ENCODE data around the gene TAC1. TPM values are rescaled to one million over a fixed set of nuclear protein-coding genes. Genes with fewer than 3 reads are reported as not detected.

TAC1 gene, protein sequence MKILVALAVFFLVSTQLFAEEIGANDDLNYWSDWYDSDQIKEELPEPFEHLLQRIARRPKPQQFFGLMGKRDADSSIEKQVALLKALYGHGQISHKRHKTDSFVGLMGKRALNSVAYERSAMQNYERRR
- total RNA-seq (2.0 TPM), polyA plus RNA-seq (ENCODE audit: insufficient read depth, low read depth, low replicate concordance) (10.9 TPM)
- long read RNA-seq, donor 1, partial matches to known transcripts, result 0 of 1 reads
- long read RNA-seq, donor 1, other reads (novel, unspliced or antisense), result 0 of 1 reads
- long read RNA-seq, donor 2, result 0 reads
- long read RNA-seq, donor 3, result 0 reads
- long read RNA-seq, donor 4, result 0 reads
- long read RNA-seq, donor 5, result 0 reads
- long read RNA-seq, donor 6, result 0 reads
- long read RNA-seq, donor 7, result 0 reads
- long read RNA-seq, donor 8, result 0 reads
- long read RNA-seq, donor 9, result 0 reads
- long read RNA-seq, donor 10, result 0 reads

DNA sequence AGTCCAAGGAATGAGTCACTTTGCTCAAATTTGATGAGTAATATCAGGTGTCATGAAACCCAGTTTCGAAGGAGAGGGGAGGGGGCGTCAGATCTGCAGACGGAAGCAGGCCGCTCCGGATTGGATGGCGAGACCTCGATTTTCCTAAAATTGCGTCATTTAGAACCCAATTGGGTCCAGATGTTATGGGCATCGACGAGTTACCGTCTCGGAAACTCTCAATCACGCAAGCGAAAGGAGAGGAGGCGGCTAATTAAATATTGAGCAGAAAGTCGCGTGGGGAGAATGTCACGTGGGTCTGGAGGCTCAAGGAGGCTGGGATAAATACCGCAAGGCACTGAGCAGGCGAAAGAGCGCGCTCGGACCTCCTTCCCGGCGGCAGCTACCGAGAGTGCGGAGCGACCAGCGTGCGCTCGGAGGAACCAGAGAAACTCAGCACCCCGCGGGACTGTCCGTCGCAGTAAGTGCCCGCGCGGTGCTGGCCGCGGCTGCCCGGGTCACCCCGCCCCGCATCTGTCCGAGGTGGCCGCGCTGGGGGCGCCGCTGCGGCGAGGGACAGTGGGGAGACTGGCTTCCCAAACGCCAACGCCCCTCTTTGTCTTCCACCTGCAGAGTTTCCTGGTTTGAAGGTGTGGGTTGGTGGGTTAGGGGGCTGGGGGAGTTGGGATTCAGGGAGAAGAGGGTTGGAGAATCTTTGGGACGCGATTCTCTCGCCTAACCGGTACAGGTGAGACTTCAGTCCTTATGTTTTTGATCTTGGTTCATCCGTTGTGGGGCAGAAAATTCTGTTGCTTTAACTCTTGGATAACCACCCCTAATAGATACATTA is at the start of gene TAC1:
TSS of gene TAC1 (plus strand) at position 351 of the 829 bp plus-strand sequence. CDS start 527 bp downstream, outside the sequence.
- H3K9me3 ChIP-seq (ENCODE audit: control insufficient read depth in 2 of 3, insufficient read depth in 1 of 3, low read length in 3 of 3), result no peaks in the 10 kb centered on the region
- no peak within 1 kb of the TSS for H3K9ac ChIP-seq (ENCODE audit: low read length in 3 of 3)
- peaks cover 30% of the 10 kb centered on the region for H3K27me3 ChIP-seq (ENCODE audit: control insufficient read depth, insufficient read depth, low read length)
- DNase-seq (peak; percentile 29 to 73 (median 42)), FAIRE-seq (no peak)
- no peak within 1 kb of the TSS for H3K27ac ChIP-seq (ENCODE audit: low read depth in 2 of 2, low read length in 2 of 2)
- intact Hi-C loops (cut with DNase I), result no loop called here
- no peak for TF ChIP-seq CTCF (IDR thresholded peaks at IDR 0.05; ENCODE audit: borderline replicate concordance, extremely low read depth, insufficient read depth)
- H3K4me3 ChIP-seq (ENCODE audit: low read length in 3 of 3), result peak within 1 kb of the TSS; percentile 10 to 32 (median 31)
- no peaks in the 10 kb centered on the region for H3K36me3 ChIP-seq (ENCODE audit: control insufficient read depth in 2 of 3, insufficient read depth in 3 of 3, low read length in 3 of 3)
- peaks cover 0 to 7% (median 0%) of the 10 kb centered on the region in 3 donors for H3K4me1 ChIP-seq (ENCODE audit: control insufficient read depth in 2 of 3, insufficient read depth in 2 of 3, low read depth in 1 of 3, low read length in 3 of 3)

DNA sequence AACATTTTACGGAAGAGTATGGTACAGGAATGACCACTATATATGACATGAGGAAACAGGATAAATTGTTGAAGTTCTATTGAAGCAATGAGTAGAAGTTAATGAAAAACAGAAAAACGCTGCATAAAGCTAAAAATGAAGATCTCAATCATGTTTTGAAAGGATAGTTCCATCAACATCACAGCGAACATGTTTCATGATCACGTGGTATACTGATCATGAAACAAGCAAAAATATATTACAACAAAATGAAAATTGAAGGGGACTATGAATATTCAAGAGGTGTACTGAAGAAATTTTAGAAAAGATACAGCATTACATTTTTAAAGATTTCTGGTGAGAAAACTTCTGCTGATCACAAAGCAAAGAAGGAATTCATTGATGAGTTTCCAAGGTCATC is 45.9 kb upstream of the TAC1 start:
- TF ChIP-seq CTCF (IDR thresholded peaks at IDR 0.05; ENCODE audit: borderline replicate concordance, extremely low read depth, insufficient read depth), result no peak

DNA sequence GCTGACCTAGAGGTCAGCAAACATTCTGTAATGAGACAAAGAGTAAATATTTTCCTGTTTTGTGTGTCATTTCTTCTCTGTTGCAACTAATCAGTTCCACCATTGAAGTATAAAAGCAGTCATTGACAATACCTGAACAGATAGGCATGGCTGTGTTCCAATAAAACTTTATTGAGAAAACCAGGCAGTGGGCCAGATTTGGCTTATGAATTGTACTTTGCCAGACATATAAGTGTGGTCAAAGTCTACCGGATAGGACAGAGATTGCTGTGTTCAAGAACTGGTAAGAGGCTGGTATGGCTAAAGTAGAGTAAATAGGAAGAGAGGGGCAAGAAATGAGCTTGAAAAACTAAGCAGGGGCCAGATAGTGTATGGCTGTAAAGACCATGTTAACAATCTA is 38.3 kb upstream of the TAC1 start:
- H3K27me3 ChIP-seq (ENCODE audit: control insufficient read depth, insufficient read depth, low read length), result no peaks in the 10 kb centered on the region
- no peak for FAIRE-seq
- intact Hi-C loops (cut with DNase I), result no loop called here
- no peaks in the 10 kb centered on the region for H3K36me3 ChIP-seq (ENCODE audit: control insufficient read depth in 2 of 3, insufficient read depth in 3 of 3, low read length in 3 of 3)
- no peak overlapping the region for H3K9ac ChIP-seq (ENCODE audit: low read length in 3 of 3)
- no peak for TF ChIP-seq CTCF (IDR thresholded peaks at IDR 0.05; ENCODE audit: borderline replicate concordance, extremely low read depth, insufficient read depth)
- DNase-seq, result no peak
- no peak overlapping the region for H3K27ac ChIP-seq (ENCODE audit: low read depth in 2 of 2, low read length in 2 of 2)
- no peak overlapping the region for H3K4me3 ChIP-seq (ENCODE audit: low read length in 3 of 3)
- H3K4me1 ChIP-seq (ENCODE audit: control insufficient read depth in 2 of 3, insufficient read depth in 2 of 3, low read depth in 1 of 3, low read length in 3 of 3), result no peaks in the 10 kb centered on the region
- no peaks in the 10 kb centered on the region for H3K9me3 ChIP-seq (ENCODE audit: control insufficient read depth in 2 of 3, insufficient read depth in 1 of 3, low read length in 3 of 3)

More for the DNA sequence above, 45.9 kb upstream of the TAC1 start:
- FAIRE-seq (no peak), DNase-seq (no peak)
- no peaks in the 10 kb centered on the region for H3K36me3 ChIP-seq (ENCODE audit: control insufficient read depth in 2 of 3, insufficient read depth in 3 of 3, low read length in 3 of 3)
- H3K27me3 ChIP-seq (ENCODE audit: control insufficient read depth, insufficient read depth, low read length), result no peaks in the 10 kb centered on the region
- no peaks in the 10 kb centered on the region for H3K4me1 ChIP-seq (ENCODE audit: control insufficient read depth in 2 of 3, insufficient read depth in 2 of 3, low read depth in 1 of 3, low read length in 3 of 3)
- intact Hi-C loops (cut with DNase I), result no loop called here
- no peak overlapping the region for H3K9ac ChIP-seq (ENCODE audit: low read length in 3 of 3)
- no peaks in the 10 kb centered on the region for H3K9me3 ChIP-seq (ENCODE audit: control insufficient read depth in 2 of 3, insufficient read depth in 1 of 3, low read length in 3 of 3)
- H3K27ac ChIP-seq (ENCODE audit: low read depth in 2 of 2, low read length in 2 of 2), result no peak overlapping the region
- H3K4me3 ChIP-seq (ENCODE audit: low read length in 3 of 3), result no peak overlapping the region
